ENCODE measurements around the gene CMTM7. TPM values are rescaled to one million over a fixed set of nuclear protein-coding genes. Genes with fewer than 3 reads are reported as not detected.

The CMTM7 gene
- polyA plus RNA-seq, 1 of the 3 experiments (the other 2 are of a cell fraction): 50.1 TPM

GRCh38 chr3:32431481-32431880 lies 39.8 kb downstream of the CMTM7 start:
- POLR2A ChIA-PET: no interaction called here
- H3K79me2 ChIP-seq (ENCODE audit: insufficient read depth): peaks cover 38% of the 10 kb centered on the region; the same call in 1 of the 2 replicates
- no peaks in the 10 kb centered on the region for H3K9me3 ChIP-seq
- TF ChIP-seq CHD2 (IDR thresholded peaks at IDR 0.05; ENCODE audit: low read length, partially characterized antibody) (no peak), ELF1 (IDR thresholded peaks at IDR 0.05) (no peak), MEF2A (IDR thresholded peaks at IDR 0.05; ENCODE audit: borderline replicate concordance, low read depth) (no peak), YY1 (IDR thresholded peaks at IDR 0.05; ENCODE audit: low read depth) (no peak), FOXJ3 (CRISPR knock-in tag; IDR thresholded peaks at IDR 0.05) (no peak), POLR2AphosphoS5 (IDR thresholded peaks at IDR 0.05; ENCODE audit: low read depth, low read length) (no peak)
- no peaks in the 10 kb centered on the region for H3K27me3 ChIP-seq (ENCODE audit: insufficient read depth)
- H3K4me2 ChIP-seq: no peak overlapping the region
- no peaks in the 10 kb centered on the region for H3F3A ChIP-seq (replicated peaks; ENCODE audit: insufficient read depth)
- WGBS (ENCODE audit: low lambda C conversion rate): 92% methylated on average over 3 of the region's 3 CpGs
- no peaks in the 10 kb centered on the region for H3K9me2 ChIP-seq
- no peaks in the 10 kb centered on the region for H4K20me1 ChIP-seq (ENCODE audit: insufficient read depth)
- H3K27ac ChIP-seq (ENCODE audit: low read depth in 2 of 2, low read length in 1 of 2): no peak overlapping the region
- H3K36me3 ChIP-seq (replicated peaks in 1 of 2; ENCODE audit: control insufficient read depth in 1 of 2, insufficient read depth in 2 of 2, low read length in 1 of 2): no peaks in the 10 kb centered on the region
- no peak overlapping the region for H3K9ac ChIP-seq
- no peak overlapping the region for H3K4me3 ChIP-seq (ENCODE audit: low read depth in 2 of 2, low read length in 1 of 2)
- no peak for DNase-seq
- CTCF ChIA-PET: no interaction called here
- H2AFZ ChIP-seq (ENCODE audit: low read depth): no peak overlapping the region
- peaks cover 0 to 17% of the 10 kb centered on the region in 2 experiments; a peak in 1 of 4 replicates for H3K4me1 ChIP-seq (ENCODE audit: control insufficient read depth in 1 of 2, insufficient read depth in 2 of 2, low read depth in 1 of 2, low read length in 1 of 2)

- Histone ChIP-seq H3K36me3 (replicated peaks in 1 of 2; ENCODE audit: control insufficient read depth in 1 of 2, insufficient read depth in 2 of 2, low read length in 1 of 2) (no peaks in the 10 kb centered on the region), H3K79me2 (ENCODE audit: insufficient read depth) (peaks cover 38% of the 10 kb centered on the region; the same call in 1 of the 2 replicates), H3K4me3 (ENCODE audit: low read depth in 2 of 2, low read length in 1 of 2) (no peak overlapping the region), H4K20me1 (ENCODE audit: insufficient read depth) (no peaks in the 10 kb centered on the region), H2AFZ (ENCODE audit: low read depth) (no peak overlapping the region), H3K27ac (ENCODE audit: low read depth in 2 of 2, low read length in 1 of 2) (no peak overlapping the region), H3K4me1 (ENCODE audit: control insufficient read depth in 1 of 2, insufficient read depth in 2 of 2, low read depth in 1 of 2, low read length in 1 of 2) (peaks cover 0 to 18% of the 10 kb centered on the region in 2 experiments; a peak in 1 of 4 replicates), H3K9ac (no peak overlapping the region), H3F3A (replicated peaks; ENCODE audit: insufficient read depth) (no peaks in the 10 kb centered on the region), H3K27me3 (ENCODE audit: insufficient read depth) (no peaks in the 10 kb centered on the region), H3K9me3 (no peaks in the 10 kb centered on the region), H3K4me2 (no peak overlapping the region), H3K9me2 (no peaks in the 10 kb centered on the region)
- 96% methylated on average over 4 of the region's 6 CpGs for WGBS (ENCODE audit: low lambda C conversion rate)
- POLR2A ChIA-PET: no interaction called here
- no peak for TF ChIP-seq YY1 (IDR thresholded peaks at IDR 0.05; ENCODE audit: low read depth)
- CTCF ChIA-PET: interaction anchor here (1.4 kb wide), 1 partner anchor 36 kb away, joined by 3 read pairs; no protein-coding TSS in a partner anchor
- DNase-seq: no peak
Measured at GRCh38 chr3:32432045-32432710, 40.5 kb downstream of the CMTM7 start.

GRCh38 chr3:32432711-32433530 lies 41.3 kb downstream of the CMTM7 start:
- Histone ChIP-seq H3K79me2 (ENCODE audit: insufficient read depth) (peaks cover 36% of the 10 kb centered on the region; the same call in 1 of the 2 replicates), H3K9me2 (no peaks in the 10 kb centered on the region), H3K36me3 (replicated peaks in 1 of 2; ENCODE audit: control insufficient read depth in 1 of 2, insufficient read depth in 2 of 2, low read length in 1 of 2) (no peaks in the 10 kb centered on the region), H3K9ac (no peak overlapping the region), H3K4me3 (ENCODE audit: low read depth in 2 of 2, low read length in 1 of 2) (no peak overlapping the region), H2AFZ (ENCODE audit: low read depth) (no peak overlapping the region), H3K9me3 (no peaks in the 10 kb centered on the region), H4K20me1 (ENCODE audit: insufficient read depth) (no peaks in the 10 kb centered on the region), H3K4me1 (ENCODE audit: control insufficient read depth in 1 of 2, insufficient read depth in 2 of 2, low read depth in 1 of 2, low read length in 1 of 2) (peaks cover under 1 to 18% of the 10 kb centered on the region in 2 experiments; a peak in 2 of 4 replicates), H3F3A (replicated peaks; ENCODE audit: insufficient read depth) (no peaks in the 10 kb centered on the region), H3K27me3 (ENCODE audit: insufficient read depth) (no peaks in the 10 kb centered on the region), H3K27ac (ENCODE audit: low read depth in 2 of 2, low read length in 1 of 2) (no peak overlapping the region), H3K4me2 (no peak overlapping the region)
- CTCF ChIA-PET: interaction anchor here (1.1 to 1.4 kb wide), 2 partner anchors 10 to 35 kb away, joined by 3 read pairs; no protein-coding TSS in a partner anchor
- POLR2A ChIA-PET: no interaction called here
- 94% methylated on average over 11 of the region's 12 CpGs for WGBS (ENCODE audit: low lambda C conversion rate)
- no peak for DNase-seq
- TF ChIP-seq RXRA (IDR thresholded peaks at IDR 0.05; ENCODE audit: borderline replicate concordance, low read depth): no peak
- no peak for TF ChIP-seq USF1 (IDR thresholded peaks at IDR 0.05; ENCODE audit: borderline replicate concordance, low read depth)
- no peak for TF ChIP-seq REST (IDR thresholded peaks at IDR 0.05; ENCODE audit: low read depth, low read length)
- no peak for TF ChIP-seq RFX5 (IDR thresholded peaks at IDR 0.05; ENCODE audit: low read length)
- TF ChIP-seq NRF1 (IDR thresholded peaks at IDR 0.05; ENCODE audit: low read depth, low read length): no peak
- no peak for TF ChIP-seq NFIC (IDR thresholded peaks at IDR 0.05; ENCODE audit: borderline replicate concordance)
- no peak for TF ChIP-seq ZBTB33 (IDR thresholded peaks at IDR 0.05; ENCODE audit: borderline replicate concordance, low read depth)
- no peak for TF ChIP-seq RCOR1 (IDR thresholded peaks at IDR 0.05; ENCODE audit: low read length)

All from SK-N-SH (cell line).